Medulla oblongata (tissue), 1 donor: ENCODE measurements around the gene SUCLG2.

Source experiments
- DNase-seq: peaks from one replicate; pipeline ENCODE4 v3.0.0-alpha.2; 2015; ENCODE audit errors: extremely low spot score

The SUCLG2 gene

DNA sequence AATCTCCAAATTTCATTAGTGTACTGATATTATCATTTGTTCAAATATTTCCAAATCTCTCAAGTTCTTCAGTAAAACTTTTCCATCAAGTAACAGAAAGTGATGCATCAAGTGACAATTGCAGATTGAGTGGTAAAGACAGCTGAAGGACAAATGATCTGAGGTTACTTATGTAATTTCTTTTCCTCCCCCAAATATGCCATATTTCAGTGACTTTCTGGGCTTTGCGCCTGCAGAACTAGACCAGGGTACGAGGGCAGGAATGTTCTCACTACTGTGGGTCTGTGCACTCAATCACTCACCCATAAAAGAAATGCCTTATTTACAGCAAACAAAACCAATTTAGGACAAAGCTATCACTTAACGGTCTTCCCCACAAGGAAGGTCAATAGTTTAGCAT, 4.7 kb downstream of the SUCLG2 start:
- DNase-seq, result no peak

DNA sequence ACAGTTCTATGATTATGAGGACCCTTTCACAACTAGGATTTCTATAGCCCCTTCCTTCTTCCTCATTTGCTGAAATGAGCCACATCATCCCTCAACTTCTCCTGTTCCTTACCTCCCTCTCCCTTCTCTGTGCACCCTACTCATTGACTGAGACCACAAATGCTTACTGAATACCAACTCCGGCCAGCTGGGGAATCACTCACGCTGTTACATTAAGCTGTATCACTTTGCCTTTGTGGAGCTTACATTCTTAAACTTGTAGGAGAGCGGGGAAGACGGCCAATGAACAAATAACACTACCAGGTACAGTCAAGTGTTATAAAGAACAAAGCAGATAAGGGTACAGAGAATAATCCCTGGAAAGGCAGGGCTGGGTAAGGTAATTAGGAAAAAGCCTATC, 5.7 kb downstream of the SUCLG2 start:
- DNase-seq, result no peak

DNA sequence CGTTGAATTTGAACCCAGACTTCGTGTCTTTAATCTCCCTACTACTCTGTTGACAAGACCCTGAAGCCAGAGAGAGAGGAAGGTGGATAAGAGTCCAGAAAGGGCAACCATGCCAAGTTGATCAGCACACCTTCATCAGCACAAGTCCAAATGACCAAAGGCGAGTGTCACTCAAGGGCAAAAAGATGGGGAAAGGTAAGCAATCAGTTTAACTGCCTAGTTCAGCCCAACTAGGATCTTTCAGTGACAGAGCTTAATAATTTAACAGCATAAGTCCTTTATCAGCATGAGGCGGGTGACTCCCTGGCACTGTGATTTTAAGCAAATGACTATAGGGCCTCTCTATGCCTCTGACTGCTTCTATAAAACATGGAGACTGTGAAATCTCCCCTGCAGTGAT, 6.2 kb downstream of the SUCLG2 start:
- DNase-seq, result no peak

DNA sequence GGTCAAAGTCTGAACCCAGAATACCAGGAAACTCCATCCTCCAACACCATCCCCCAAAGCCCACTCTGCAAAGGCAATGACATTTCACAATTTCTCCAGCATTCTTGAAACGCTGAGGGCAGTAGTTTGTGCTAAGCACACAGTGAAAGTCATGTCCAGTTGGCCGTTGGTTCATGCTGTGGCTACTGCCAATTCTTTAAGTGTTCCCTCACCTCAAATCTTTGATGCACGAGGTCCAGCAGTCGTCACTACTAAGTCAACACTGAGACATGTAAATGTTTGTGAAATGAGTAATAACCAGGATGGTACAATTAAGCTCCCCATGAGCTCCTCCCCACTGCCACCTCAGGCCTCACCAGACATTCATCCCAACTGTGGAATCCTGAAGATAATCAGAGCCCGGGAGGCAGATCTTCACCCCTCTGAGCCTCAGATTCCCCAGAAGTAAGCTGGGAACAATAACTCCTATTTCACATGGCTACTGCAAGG, 7.0 kb downstream of the SUCLG2 start:
- DNase-seq, result no peak

DNA sequence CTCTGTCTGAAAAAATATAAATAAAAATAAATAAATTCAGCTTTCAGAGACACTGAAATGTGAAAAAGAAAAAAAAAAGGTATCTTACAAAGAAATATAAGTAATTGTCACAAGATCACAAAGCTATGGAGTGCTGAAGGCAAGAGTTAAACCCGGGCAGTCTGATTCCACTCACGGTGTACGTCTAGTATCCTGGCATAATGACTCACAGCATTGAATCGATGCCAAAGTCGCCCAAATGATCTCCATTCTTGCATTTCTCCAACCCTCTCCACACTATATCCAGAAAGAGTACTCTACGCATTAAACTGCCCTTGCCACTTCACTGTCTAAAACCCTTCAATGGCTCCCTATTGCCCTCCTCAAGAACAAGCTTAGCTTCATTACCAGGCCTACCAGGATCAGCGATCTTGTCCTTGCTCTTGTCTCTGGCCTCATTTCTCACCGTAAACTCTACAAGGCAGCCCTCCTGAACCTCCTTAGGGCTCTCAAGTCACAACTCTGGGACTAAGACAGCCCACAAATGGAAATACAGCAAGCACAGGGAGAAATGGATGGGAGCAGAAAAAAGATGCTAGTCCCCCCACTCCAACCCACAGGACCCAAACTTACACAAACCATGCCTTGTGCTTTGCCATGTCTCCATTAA, 7.7 kb downstream of the SUCLG2 start:
- DNase-seq, result no peak

DNA sequence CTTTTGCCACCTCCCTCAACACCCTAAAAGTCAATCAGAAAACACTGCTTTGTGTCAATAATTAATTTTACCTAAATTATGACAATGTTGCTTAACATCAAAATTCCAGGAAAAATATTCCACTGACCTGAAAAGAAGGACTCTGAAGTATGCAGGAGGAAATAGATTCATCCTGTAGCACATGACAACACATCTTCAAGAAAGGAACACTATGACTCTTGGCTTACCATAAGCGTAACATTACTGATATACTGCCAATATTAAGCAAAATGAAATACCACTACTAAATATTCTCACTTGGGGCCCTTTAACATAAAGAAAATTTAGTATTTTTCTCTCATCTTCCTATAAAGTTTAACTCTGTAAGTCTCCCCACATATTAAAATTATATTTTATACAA, 9.6 kb downstream of the SUCLG2 start:
- DNase-seq, result no peak

DNA sequence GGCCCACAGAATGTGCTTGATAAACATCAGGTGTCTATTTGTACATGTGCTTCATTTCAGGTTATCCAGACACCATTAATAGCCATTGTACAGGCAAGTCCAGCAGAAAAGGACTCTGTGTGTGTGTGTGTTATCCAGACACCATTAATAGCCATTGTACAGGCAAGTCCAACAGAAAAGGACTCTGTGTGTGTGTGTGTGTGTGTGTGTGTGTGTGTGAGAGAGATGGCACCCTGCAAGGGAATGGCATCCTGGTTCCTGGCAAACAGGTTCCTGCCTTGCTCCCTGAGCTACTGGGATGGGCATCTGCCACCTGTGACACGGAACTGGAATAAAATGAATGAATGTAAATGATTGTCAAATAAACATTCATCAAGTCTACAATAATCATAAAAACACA, 11.7 kb downstream of the SUCLG2 start:
- no peak for DNase-seq

DNA sequence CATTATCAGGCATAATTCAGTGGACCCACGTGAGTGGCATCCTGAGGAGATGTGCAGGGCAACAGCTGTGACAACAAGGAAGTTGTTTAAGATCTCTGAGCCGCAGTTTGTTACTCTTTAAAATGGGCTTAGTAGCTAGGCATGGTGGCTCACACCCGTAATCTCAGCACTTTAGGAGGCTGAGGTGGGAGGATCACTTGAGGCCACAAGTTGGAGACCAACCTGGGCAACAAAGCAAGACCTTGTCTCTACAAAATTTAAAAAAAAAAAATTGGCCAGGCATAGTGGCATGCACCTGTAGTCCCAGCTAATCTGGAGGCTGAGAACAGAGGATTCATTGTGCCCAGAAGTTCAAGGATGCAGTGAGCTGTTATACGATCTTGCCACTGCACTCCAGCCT, 12.2 kb downstream of the SUCLG2 start:
- no peak for DNase-seq

DNA sequence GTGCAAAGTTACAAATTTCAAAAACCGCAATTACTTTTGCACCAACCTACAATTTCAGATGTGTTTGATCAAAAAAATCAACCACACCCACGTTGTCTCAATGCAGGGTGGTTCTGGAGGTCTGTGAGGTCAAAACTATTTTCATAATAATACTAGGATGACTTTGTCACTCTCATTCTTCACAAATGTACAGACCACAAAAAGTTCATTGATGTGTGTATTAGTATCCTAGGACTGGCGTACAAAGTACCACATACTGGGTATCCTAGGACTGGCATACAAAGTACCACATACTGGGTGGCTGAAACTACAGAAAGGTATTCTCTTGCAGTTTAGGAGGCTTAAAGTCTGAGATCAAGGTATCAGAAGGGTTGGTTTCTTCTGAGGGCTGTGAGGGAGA, 13.0 kb downstream of the SUCLG2 start:
- no peak for DNase-seq

DNA sequence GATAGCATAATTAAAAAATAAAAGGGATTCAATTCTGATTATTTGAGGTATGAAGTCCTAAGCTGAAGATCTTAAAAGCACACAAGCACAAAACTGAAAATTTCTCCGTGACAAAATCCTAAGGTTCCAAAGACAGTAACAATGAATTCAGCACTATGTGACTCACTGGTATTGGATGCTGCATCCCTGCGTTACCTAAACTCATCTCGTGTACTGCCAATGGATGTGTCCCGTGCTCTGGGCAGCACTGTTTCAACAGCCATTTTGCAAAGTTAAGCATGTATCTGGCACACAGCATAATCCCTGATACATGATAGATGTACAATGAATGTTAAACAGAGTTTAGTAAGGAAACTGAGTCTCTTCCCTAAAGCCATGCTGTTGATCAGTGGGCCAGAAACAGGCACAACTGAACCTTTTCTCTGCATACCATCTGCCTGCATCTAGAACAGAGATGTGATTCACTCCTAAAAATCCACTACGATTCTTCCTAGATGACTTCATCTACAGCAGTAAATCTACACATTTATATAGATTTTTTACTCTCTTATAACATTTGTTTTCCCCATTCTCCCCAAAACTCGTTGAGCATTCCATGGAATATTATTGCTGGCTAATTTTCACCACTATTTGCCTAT, 14.3 kb downstream of the SUCLG2 start:
- DNase-seq, result no peak

DNA sequence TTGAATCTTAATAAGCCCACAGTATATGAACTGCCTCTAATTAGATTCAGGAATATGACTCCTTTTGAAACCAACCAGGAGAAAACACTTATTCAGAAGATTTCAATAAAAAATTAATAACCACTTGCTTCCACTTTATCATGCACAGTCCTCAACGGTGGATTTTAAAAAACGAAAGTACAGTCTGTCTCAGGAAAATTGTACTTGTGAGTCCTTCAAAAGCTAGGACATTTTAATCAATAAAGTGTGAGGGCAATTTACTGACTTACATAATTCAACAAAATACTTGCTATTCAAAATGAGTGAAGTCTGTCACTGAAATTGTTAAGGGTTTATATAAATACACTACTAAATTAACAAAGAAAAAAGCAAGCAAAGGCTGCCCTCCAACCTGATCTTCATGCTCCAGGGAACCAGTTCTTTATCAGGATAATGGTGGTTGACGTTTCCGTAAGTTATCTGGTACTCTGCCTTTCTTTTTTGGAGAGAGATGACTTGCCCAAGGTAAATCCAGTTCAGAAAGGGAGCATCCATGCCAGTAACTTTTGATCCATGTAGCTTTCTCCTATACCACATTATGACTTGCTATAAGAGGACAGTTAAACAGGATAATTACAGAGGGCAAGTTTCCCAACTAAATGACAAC, 17.0 kb downstream of the SUCLG2 start:
- no peak for DNase-seq

DNA sequence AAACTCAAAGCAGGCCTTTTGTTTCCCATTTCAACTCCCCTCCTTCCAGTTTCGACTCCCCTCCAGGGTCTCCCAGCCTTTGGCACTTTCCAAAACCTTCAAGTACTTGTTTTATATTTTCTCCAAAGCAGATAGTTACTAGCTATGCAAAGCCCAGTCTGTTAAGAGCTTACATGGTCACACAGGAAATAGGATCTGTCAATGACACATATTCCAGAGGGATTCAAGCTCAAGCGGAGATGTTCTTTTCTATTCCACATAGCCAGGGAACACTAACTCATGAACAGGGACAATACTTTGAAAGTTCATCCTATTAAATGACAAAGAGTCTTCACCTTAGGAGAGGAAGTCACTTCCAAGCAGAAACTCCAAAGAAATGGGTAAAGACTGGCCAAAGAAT, 18.6 kb downstream of the SUCLG2 start:
- DNase-seq, result no peak

DNA sequence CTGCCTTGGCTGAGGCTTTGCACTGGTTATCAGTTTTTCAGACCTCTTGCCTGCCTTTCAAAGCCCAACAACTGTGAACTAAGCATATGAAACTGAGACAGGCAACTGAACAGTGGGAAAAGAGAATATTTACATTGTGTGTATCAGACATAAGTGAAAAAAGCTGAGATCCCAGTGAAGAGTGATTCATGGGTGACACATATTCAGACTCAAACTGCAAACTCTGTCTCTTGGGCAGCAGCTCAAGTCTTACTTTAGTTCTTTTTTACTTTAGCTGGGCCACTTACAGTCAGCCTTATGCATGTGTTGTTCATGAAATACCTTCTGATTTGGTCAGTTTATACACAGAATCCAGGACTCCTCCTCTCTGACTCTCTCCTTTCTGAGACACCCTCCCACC, 19.2 kb downstream of the SUCLG2 start:
- DNase-seq, result no peak

DNA sequence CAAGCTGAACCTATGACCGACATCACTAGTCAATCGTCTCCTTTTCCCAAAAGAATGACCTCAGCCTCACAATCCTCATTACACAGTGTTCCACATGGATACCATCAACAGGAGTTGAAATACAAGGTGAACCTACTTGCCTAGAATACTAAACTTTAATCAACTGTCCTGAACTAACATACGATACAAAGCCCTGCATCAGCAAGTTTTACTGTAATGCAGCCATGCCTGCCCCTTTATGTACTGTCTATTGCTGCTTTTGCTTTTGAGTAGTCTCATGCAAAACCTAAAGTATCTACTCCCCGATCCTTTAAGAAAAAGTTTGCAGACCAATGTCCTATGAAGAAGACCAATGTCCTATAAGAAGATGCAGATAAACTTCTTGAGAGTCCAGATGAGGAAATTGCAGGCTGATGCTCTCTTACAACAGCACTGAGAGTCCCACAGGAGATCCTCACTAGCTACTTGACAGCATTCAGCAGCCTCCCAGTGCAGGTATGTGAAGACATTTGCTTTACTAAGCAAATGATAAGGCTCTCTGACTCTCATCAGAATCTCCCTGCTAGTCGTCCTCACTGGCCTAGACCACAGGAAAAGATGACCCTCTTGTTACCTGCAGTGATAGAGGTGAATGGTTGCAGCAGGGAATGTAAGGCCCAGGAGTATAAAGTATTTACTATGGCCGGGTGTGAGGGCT, 23.6 kb downstream of the SUCLG2 start:
- DNase-seq, result no peak

DNA sequence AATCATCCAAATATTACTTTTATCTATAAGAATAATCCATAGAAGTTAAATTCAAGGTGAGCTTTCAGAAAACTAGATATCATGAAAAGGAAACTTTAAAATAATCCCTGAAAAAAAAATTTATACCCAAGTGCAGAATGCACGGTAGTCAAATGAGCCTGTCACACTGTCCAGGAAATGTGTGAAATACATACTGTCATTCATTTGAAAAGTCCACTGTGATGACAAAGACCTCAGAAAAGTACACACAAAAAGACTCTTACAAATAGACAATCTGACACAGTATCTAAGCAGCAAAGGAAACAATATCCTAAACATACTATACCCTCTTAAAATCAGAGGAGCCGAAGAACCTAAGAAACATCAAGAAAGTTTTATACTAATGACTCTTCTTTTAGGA, 29.7 kb downstream of the SUCLG2 start:
- no peak for DNase-seq

DNA sequence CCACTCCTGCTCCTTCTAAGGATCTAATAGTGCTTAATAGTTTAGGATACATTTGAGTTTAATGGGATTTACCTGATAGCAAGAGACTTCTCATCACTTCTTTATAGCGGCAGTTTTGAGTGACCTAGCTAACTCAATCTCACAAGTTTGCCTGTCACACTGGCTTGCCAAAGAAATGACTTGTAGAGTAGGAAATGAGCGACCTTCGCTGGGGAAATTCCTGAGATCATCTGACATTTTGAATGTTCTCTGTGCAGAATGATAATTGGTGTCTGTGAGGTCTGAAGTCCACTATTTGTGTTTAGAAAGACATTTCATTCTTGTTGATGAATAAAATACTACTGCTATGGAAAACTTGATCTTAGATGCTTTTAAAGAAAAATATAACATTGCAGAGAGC, 30.3 kb downstream of the SUCLG2 start:
- no peak for DNase-seq

DNA sequence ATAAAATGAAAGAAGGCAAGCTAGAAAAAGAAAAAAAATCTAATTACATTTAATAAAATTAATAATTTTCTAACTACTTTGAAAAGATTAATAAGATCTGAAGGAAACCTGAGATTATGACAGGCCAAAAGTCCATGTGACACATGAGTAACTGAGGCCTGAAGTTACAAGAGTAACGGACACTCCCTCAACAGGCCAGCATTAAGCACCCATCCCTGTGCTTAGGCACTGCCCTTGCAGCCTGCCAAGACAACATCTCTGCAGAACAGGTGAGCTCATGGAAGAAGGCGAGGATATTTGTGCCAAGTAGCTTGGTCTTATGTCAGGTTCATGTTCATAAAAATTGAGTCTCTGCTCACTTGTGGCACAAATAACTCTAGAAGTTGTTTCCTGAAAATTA, 31.8 kb downstream of the SUCLG2 start:
- DNase-seq, result no peak

DNA sequence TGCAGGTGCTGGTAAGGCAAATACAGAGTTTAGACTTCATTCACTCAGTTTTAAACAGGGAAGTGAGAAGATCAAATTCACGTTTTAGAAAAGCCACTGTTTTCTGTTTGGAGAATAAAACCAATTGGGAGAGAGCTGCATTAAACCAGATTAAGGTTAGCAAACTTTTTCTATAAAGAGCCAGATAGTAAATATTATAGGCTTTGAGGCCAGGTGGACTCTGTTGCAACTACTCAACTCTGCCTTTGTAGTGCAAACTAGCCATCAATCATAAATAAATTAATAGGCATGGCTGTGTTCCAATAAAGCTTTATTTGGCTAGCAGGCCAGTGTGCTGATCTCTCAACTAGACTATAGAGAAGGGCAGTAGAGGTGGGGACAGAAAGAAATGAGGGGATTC, 33.5 kb downstream of the SUCLG2 start:
- DNase-seq, result no peak

DNA sequence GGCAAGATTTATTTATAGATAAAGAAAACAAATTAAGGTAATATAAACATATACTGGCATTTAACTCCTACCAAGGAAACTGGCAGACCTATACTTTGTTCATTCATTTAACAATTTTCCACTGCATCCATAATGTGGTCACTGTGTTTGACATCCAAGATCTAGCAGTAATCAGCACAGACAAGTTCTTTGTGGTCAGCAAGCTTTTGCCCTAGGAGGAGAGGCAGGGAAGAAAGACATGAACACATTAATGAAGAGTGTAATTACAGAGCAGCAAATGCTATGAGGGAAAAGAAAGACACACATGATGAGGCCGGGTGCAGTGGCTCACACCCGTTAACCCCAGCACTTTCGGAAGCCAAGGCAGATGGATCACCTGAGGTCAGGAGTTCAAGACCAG, 34.4 kb downstream of the SUCLG2 start:
- DNase-seq, result no peak

DNA sequence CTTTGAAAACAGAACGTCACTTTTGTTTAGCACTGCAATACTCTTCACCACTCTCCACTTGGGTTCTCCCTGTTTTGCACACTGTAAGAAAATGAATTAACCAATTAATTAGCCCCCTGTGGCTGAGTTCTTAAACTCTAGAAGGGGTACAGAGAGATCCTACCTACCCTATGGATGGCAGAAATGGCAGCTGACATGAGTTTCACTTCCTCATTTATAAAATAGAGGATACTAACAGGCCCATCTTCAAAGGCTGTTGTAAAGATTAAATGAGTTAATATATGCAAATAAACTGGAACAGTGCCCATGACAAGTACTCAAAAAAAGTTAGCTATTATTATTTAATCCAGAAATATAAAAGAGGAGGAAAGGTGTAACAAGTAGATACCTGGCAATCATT, 36.9 kb downstream of the SUCLG2 start:
- DNase-seq, result no peak

DNA sequence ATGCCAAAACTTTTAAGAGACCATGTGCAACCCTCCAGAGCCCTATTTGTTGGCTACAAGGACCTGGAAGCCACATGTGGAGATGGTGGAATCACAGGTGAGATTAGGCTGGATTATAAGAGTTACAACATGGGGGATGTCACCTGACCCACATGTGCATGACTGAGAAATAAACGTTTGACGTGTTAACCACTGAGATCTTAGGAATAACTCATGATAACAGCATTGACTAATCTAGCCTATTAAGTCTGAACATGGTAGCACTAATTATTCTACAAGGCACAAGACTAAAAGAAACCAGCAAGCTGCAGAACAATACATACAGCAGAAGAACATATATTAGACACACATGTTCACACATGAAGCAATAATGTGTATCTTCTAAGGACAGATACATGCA, 38.4 kb downstream of the SUCLG2 start:
- no peak for DNase-seq

DNA sequence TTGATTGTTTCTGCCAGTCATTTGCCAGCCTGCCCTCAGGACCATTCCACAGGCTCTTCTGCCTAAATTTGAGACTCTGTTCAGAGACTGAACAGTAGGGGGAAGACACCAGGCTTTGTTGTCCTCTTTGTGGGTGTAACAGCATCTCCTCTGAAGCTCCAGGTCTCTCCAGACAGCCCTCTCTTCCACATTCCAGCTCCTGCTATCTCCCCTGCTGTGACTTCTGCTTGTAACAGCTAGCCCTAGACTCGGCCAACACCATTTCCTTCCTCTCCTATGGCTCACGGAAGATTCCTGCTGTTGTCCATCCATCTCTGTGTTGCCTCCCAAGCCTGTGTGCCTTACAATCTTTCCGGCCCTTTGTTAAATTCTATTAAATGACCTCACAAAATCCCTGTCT, 40.2 kb downstream of the SUCLG2 start:
- no peak for DNase-seq

DNA sequence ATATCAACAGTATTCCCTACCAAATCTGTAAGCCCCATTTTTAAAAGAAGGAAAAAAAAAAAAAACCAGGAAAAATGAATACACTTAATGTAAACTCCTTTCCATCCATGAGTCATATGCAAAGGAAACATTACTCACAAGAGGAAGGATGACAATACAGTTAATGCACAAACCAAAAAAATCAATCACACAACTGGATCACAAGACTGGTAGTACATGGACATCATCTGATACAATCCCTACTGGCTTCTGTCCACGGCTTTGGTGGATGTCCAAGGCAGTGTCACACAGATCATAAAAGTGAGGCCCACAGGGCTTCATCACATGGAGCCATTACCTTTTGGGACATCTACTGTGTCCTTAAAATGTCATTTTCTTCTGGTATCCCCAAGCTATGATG, 44.0 kb downstream of the SUCLG2 start:
- DNase-seq, result no peak
